IMR-90 (cell line): Measurements from ENCODE around the gene BEGAIN. TPM values are rescaled to one million over a fixed set of nuclear protein-coding genes. Genes with fewer than 3 reads are reported as not detected.

Source experiments
- ATAC-seq: fragments of 200-7000 bp; cut with Tn5 transposase; 2 replicates; pipeline ENCODE4 v1.9.1; 2020; ENCODE audit warnings: low read depth, mild to moderate bottlenecking, moderate library complexity
- BruUV-seq: library from RNA; stranded (reverse); fragments of 400-500 nt; replicated peaks from 2 replicates; lab custom pipeline; 2021; lab: Mats Ljungman, UMichigan
- CTCF ChIA-PET: fragments of 300-600 bp; formaldehyde crosslinking; extraction: SDS; loops from one replicate; lab custom pipeline; 2021; ENCODE audit warnings: antibody characterized with exemption; lab: Yijun Ruan, JAX
- POLR2A ChIA-PET: fragments of 300-600 bp; sonication (Branson Sonifier 250); formaldehyde crosslinking; loops from one replicate; lab custom pipeline; 2022; ENCODE audit warnings: antibody characterized with exemption; ENCODE audit not compliant: unreplicated experiment; lab: Charles Lee
- DNase-seq: peaks from one replicate; pipeline ENCODE4 v3.0.0; 2013
- H2AFZ ChIP-seq: replicated peaks from 2 replicates; pipeline ENCODE3; 2013; ENCODE audit warnings: low read length, mild to moderate bottlenecking; ENCODE audit not compliant: poor library complexity
- H2AK5ac ChIP-seq: 2 replicates; pipeline ENCODE4 v1.6.1; 2013; ENCODE audit warnings: low read depth, low read length, inconsistent platforms
- H2AK9ac ChIP-seq: replicated peaks from 2 replicates; pipeline ENCODE3; 2013; ENCODE audit warnings: mild to moderate bottlenecking, low read depth, low read length, moderate library complexity; ENCODE audit not compliant: poor library complexity
- H2BK120ac ChIP-seq: 2 replicates; pipeline ENCODE4 v1.6.1; 2013; ENCODE audit warnings: low read depth, low read length, inconsistent platforms
- H2BK15ac ChIP-seq: 3 replicates; pipeline ENCODE4 v1.6.1; 2013; ENCODE audit warnings: low read depth, low read length, inconsistent platforms
- H2BK20ac ChIP-seq: 2 replicates; pipeline ENCODE4 v1.6.1; 2013; ENCODE audit warnings: low read depth, mild to moderate bottlenecking, inconsistent platforms, low read length, moderate library complexity
- H2BK5ac ChIP-seq: 2 replicates; pipeline ENCODE4 v1.6.1; 2013; ENCODE audit warnings: mild to moderate bottlenecking, low read depth, low read length, inconsistent platforms; ENCODE audit not compliant: poor library complexity, severe bottlenecking
- H3K14ac ChIP-seq: replicated peaks from 2 replicates; pipeline ENCODE4 v1.6.1; 2013; ENCODE audit warnings: low read depth, low read length, inconsistent platforms
- H3K18ac ChIP-seq: 2 replicates; pipeline ENCODE4 v1.6.1; 2013; ENCODE audit warnings: low read depth, low read length, control low read depth
- H3K23ac ChIP-seq: 2 replicates; pipeline ENCODE4 v1.6.1; 2013; ENCODE audit warnings: low read depth, low read length, inconsistent platforms
- H3K27ac ChIP-seq: 2 replicates; pipeline ENCODE4 v1.5.1; 2013; ENCODE audit warnings: mild to moderate bottlenecking, control low read depth, low read length; ENCODE audit not compliant: insufficient read depth
- H3K27me3 ChIP-seq: 2 replicates; pipeline ENCODE4 v1.6.1; 2013; ENCODE audit warnings: low read length; ENCODE audit not compliant: control insufficient read depth, insufficient read depth
- H3K36me3 ChIP-seq: 2 replicates; pipeline ENCODE4 v1.6.1; 2013; ENCODE audit warnings: low read length, mixed read lengths; ENCODE audit not compliant: control insufficient read depth, insufficient read depth
- H3K4ac ChIP-seq: 2 replicates; pipeline ENCODE4 v1.6.1; 2013; ENCODE audit warnings: low read depth, low read length, inconsistent platforms
- H3K4me1 ChIP-seq: 2 replicates; pipeline ENCODE4 v1.6.1; 2013; ENCODE audit warnings: low read length, mixed read lengths; ENCODE audit not compliant: control insufficient read depth, insufficient read depth
- H3K4me2 ChIP-seq: 2 replicates; pipeline ENCODE4 v1.6.1; 2013; ENCODE audit warnings: low read depth, mild to moderate bottlenecking, control low read depth, low read length, moderate library complexity
- H3K4me3 ChIP-seq: 2 replicates; pipeline ENCODE4 v1.5.1; 2013; ENCODE audit warnings: low read depth, mild to moderate bottlenecking, control low read depth, low read length, moderate library complexity; ENCODE audit not compliant: insufficient read depth
- H3K56ac ChIP-seq: 2 replicates; pipeline ENCODE4 v1.6.1; 2013; ENCODE audit warnings: low read length, inconsistent platforms; ENCODE audit not compliant: insufficient read depth; ENCODE audit errors: extremely low read depth
- H3K79me1 ChIP-seq, 2 experiments: 2 replicates each; pipeline ENCODE4 v1.6.1; 2013; ENCODE audit warnings: low read length in 2 of 2, inconsistent platforms in 1 of 2, low read depth in 1 of 2
- H3K9ac ChIP-seq: 2 replicates; pipeline ENCODE4 v1.6.1; 2013; ENCODE audit warnings: low read depth, low read length, control low read depth
- H3K9me1 ChIP-seq: 2 replicates; pipeline ENCODE4 v1.6.1; 2013; ENCODE audit warnings: low read length, inconsistent platforms; ENCODE audit not compliant: insufficient read depth
- H3K9me3 ChIP-seq: 2 replicates; pipeline ENCODE4 v1.6.1; 2013; ENCODE audit warnings: low read length; ENCODE audit not compliant: control insufficient read depth, insufficient read depth
- H4K20me1 ChIP-seq: 2 replicates; pipeline ENCODE4 v1.6.1; 2013; ENCODE audit warnings: low read length, inconsistent platforms; ENCODE audit not compliant: insufficient read depth
- H4K5ac ChIP-seq: 2 replicates; pipeline ENCODE4 v1.6.1; 2013; ENCODE audit warnings: mild to moderate bottlenecking, low read depth, low read length, control low read depth
- H4K8ac ChIP-seq, 2 experiments: 2 replicates each; pipeline ENCODE4 v1.6.1; 2013; ENCODE audit warnings: low read depth in 2 of 2, low read length in 2 of 2, control low read depth in 1 of 2, inconsistent platforms in 1 of 2
- H4K91ac ChIP-seq: 2 replicates; pipeline ENCODE4 v1.6.1; 2013; ENCODE audit warnings: low read depth, low read length, inconsistent platforms; ENCODE audit not compliant: insufficient read depth
- BHLHE40 ChIP-seq: fragments of 150-350 bp; IDR thresholded peaks from 2 replicates; pipeline ENCODE4 v1.6.1; 2016; ENCODE audit warnings: mild to moderate bottlenecking, low read depth, low read length
- CEBPB ChIP-seq: IDR thresholded peaks from 2 replicates; pipeline ENCODE4 v1.6.1; 2012; ENCODE audit warnings: low read depth, low read length, improper control_type of control experiment
- CHD1 ChIP-seq: IDR thresholded peaks from 2 replicates; pipeline ENCODE4 v1.6.1; 2012; ENCODE audit warnings: low read depth, low read length, improper control_type of control experiment
- FOS ChIP-seq: fragments of 150-350 bp; IDR thresholded peaks from 2 replicates; pipeline ENCODE4 v1.6.1; 2016; ENCODE audit warnings: low read depth, low read length
- MAZ ChIP-seq: IDR thresholded peaks from 2 replicates; pipeline ENCODE4 v1.6.1; 2012; ENCODE audit warnings: low read depth, mild to moderate bottlenecking, low read length, improper control_type of control experiment, moderate library complexity, borderline replicate concordance
- POLR2A ChIP-seq: IDR thresholded peaks from 2 replicates; pipeline ENCODE4 v1.6.1; 2012; ENCODE audit warnings: mild to moderate bottlenecking, low read depth, low read length
- RAD21 ChIP-seq: IDR thresholded peaks from 2 replicates; pipeline ENCODE4 v1.6.1; 2012; ENCODE audit warnings: low read length, improper control_type of control experiment
- RCOR1 ChIP-seq: IDR thresholded peaks from 2 replicates; pipeline ENCODE4 v1.6.1; 2012; ENCODE audit warnings: mild to moderate bottlenecking, low read length, improper control_type of control experiment; ENCODE audit not compliant: insufficient replicate concordance
- RFX5 ChIP-seq: IDR thresholded peaks from 2 replicates; pipeline ENCODE4 v1.8.0; 2012; ENCODE audit warnings: low read depth, mild to moderate bottlenecking, low read length, moderate library complexity
- SMC3 ChIP-seq: fragments of 150-350 bp; IDR thresholded peaks from 2 replicates; pipeline ENCODE4 v1.6.1; 2016; ENCODE audit warnings: low read depth, mild to moderate bottlenecking, antibody characterized with exemption, low read length, moderate library complexity
- WGBS, 2 experiments: methylation state at CpG; one replicate each; pipeline versions ENCODE4 v1.1.5 to v1.1.7; 2013; ENCODE audit warnings: missing lambda C conversion rate in 2 of 2; ENCODE audit not compliant: insufficient read length in 1 of 2; ENCODE audit errors: extremely low coverage in 2 of 2; 5-methylcytosine and 5-hydroxymethylcytosine counted together
- dilution Hi-C: fragments of 300-500 bp; cut with HindIII; formaldehyde crosslinking; loops from one replicate; pipeline ENCODE4 v1.14.3; 2018; ENCODE audit warnings: low sequenced_read_pairs; ENCODE audit not compliant: unreplicated experiment
- in situ Hi-C: fragments of 300-500 bp; cut with MboI; formaldehyde crosslinking; loops from 3 replicates; pipeline ENCODE4 v1.14.3; 2019; ENCODE audit warnings: low sequenced_read_pairs, inconsistent platforms, mixed read lengths
- intact Hi-C: fragments of 100-400 bp; cut with micrococcal nuclease; formaldehyde crosslinking; loops from 2 replicates; pipeline ENCODE4 v1.10.0; 2022
- polyA plus RNA-seq, 3 experiments: library from polyadenylated mRNA; depleted of rRNA; stranded (reverse); fragments of >200 nt; gene quantifications; 2 replicates each; pipeline ENCODE4 v1.2.3, GENCODE V29; 2012; ENCODE audit warnings: low replicate concordance in 1 of 3
- total RNA-seq: library from RNA; depleted of rRNA; stranded (reverse); fragments of >200 nt; gene quantifications from 2 replicates; pipeline ENCODE4 v1.2.3, GENCODE V29; 2012
- TF ChIP-seq, protein P1 (sequence below): fragments of 150-350 bp; IDR thresholded peaks from 2 replicates; pipeline ENCODE4 v1.6.1; 2016; ENCODE audit warnings: low read depth, mild to moderate bottlenecking, low read length, moderate library complexity, borderline replicate concordance

BEGAIN gene
- total and polyA plus RNA-seq, 2 of the 4 experiments (the other 2 are of a cell fraction): 0.18 to 0.99 TPM

DNA sequence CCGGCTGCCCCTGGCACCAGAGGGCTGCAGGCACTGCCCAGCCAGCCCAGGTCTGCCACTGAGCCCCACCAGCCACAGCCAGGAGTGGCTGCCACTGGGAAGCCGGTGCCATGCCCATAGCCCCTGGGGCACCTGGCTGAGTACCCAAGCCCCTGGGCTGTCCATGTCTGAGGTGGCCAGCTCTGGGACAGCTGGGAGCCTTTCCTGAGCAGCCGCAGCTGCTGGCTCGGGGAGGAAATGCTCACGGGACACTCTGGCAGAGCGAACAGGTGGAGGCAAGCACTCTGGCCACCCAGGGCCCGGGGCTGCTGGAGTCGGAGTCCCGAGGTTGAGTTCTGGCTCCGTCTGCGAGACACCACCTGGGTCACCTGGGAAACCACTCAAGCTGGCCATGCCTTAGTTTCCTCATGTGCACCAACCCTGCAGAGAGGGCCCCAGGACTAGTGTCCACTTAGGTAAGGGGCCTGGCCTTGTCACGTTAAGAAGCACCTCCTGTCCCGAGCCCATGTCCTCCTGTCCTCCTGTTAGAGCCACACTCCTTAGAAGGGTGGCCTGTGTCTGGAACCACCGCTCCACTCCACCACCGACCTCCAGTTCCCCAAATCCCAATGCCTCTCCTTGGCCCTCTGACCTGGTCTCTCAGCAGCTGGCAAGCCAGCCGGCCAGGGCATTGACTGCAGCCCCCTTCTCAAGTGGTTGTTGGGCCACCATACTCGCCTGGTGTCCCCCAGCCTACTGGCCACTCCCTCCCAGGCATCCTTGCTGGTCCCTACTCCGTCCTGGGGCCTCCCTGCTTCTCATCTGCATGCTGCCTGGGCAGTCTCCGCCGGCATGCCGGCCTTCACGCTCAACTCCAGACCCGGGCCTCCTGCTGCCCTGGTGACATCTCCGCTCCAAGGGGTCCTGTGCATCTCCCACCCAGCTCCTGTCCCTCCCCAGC, 45.3 kb downstream of the BEGAIN start:
- ATAC-seq (no peak), DNase-seq (no peak)
- WGBS, 2 experiments: 69% methylated on average over 12 of the region's 24 CpGs; no CpG with 5 or more reads in 1 of the 2 experiments
- Histone ChIP-seq H3K14ac (no peak overlapping the region), H4K8ac (no peak overlapping the region), H3K36me3 (no peaks in the 10 kb centered on the region), H3K79me1 (no peaks in the 10 kb centered on the region), H2AK5ac (no peak overlapping the region), H4K91ac (no peak overlapping the region), H3K9me1 (no peaks in the 10 kb centered on the region), H2AK9ac (no peak overlapping the region), H2BK120ac (no peak overlapping the region), H3K56ac (no peak overlapping the region), H2BK15ac (no peak overlapping the region), H2BK20ac (no peak overlapping the region), H3K4ac (no peak overlapping the region), H3K27me3 (peaks cover 8% of the 10 kb centered on the region; the same call in 1 of the 2 replicates), H3K9ac (no peak overlapping the region), H3K4me3 (no peak overlapping the region), H3K23ac (no peak overlapping the region), H4K5ac (no peak overlapping the region), H3K9me3 (no peaks in the 10 kb centered on the region), H3K4me2 (no peak overlapping the region), H3K4me1 (no peaks in the 10 kb centered on the region), H3K18ac (no peak overlapping the region), H3K27ac (no peak overlapping the region), H4K20me1 (0 out of 2 replicates have a peak, but pooled peaks cover 5% of the 10 kb centered on the region), H2BK5ac (no peak overlapping the region), H2AFZ (no peak overlapping the region)
- dilution Hi-C loops (no loop called here), in situ Hi-C loops (no loop called here), intact Hi-C loops (no loop called here)
- ChIA-PET POLR2A (no interaction called here), CTCF (no interaction called here)
- no TSS peak for BruUV-seq
- no peak for TF ChIP-seq SMC3
- TF ChIP-seq CHD1: no peak
- TF ChIP-seq, protein P1, sequence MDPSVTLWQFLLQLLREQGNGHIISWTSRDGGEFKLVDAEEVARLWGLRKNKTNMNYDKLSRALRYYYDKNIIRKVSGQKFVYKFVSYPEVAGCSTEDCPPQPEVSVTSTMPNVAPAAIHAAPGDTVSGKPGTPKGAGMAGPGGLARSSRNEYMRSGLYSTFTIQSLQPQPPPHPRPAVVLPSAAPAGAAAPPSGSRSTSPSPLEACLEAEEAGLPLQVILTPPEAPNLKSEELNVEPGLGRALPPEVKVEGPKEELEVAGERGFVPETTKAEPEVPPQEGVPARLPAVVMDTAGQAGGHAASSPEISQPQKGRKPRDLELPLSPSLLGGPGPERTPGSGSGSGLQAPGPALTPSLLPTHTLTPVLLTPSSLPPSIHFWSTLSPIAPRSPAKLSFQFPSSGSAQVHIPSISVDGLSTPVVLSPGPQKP: no peak
- TF ChIP-seq BHLHE40: no peak
- TF ChIP-seq RFX5: no peak
- TF ChIP-seq MAZ: no peak
- no peak for TF ChIP-seq RAD21
- TF ChIP-seq POLR2A: no peak
- no peak for TF ChIP-seq RCOR1
- TF ChIP-seq FOS: no peak
- no peak for TF ChIP-seq CEBPB
